ENCODE results near the gene PPM1H. TPM values are rescaled to one million over a fixed set of nuclear protein-coding genes. Genes with fewer than 3 reads are reported as not detected.
A peak's percentile ranks its signal among the peaks of the same experiment; 100 is the strongest.

The PPM1H gene
- total and polyA plus RNA-seq, 10 of the 15 experiments (the other 5 are each of a cell fraction or from before 2014, with no cell fraction given): 0.11 to 0.83 (median 0.49) TPM

DNA sequence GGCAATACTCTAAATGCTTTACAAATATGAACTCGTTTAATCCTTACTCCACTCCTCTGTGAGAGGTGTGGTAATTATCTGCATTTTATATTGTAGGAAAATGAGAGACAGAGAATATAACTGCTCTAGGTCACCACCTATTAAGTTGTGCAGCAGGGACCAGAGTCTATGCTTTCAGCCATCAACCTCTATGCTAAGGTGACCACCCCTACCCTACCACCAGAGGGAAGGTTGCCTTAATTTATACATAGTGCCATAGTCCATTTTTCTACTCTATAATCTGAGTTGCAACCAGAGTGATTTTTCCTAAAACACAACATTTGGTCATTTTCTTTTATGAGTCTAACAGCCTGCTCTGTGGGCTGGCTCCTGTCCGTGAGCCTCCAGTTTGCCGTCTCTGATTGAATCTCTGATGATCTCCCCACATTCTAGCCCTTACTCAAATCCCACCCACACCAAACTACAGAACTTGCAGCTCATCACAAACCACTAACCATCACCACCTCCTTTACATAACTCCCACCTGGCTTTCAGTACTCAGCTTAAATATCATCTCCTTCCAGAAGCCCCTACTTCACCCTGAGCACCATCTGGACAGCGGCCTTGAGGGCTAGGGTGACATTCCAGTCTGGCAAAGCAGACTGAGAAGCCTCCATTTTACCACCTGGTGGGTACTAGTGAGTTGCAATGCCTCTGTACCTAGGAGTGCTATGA lies 126.6 kb downstream of the PPM1H start:
- ChIA-PET SMC1A (ENCODE audit: uncharacterized antibody, unreplicated experiment) (interaction anchor here (1.1 to 2.1 kb wide), 2 partner anchors 14 to 370 kb away, joined by 4 to 7 read pairs; no protein-coding TSS in a partner anchor), POLR2A (no interaction called here), CTCF (interaction anchor here (1.0 to 1.9 kb wide), 3 partner anchors 14 to 371 kb away, joined by 4 to 7 read pairs (median 5); no protein-coding TSS in a partner anchor), RAD21 (ENCODE audit: unreplicated experiment) (no interaction called here)
- in situ Hi-C loops (cut with MboI) (no loop called here), intact Hi-C loops (cut with micrococcal nuclease; ENCODE audit: unreplicated experiment) (loop anchor here (10.0 kb wide), 1 partner anchor 544 kb away; the partner anchor contains the start of gene USP15)
- Histone ChIP-seq H3K4me1 (ENCODE audit: control insufficient read depth, insufficient read depth, low read length) (peaks cover 12% of the 10 kb centered on the region; the same call in 1 of the 2 replicates), H3K79me2 (ENCODE audit: control insufficient read depth, insufficient read depth, low read length) (no peaks in the 10 kb centered on the region), H3K27ac (ENCODE audit: control insufficient read depth, insufficient read depth) (no peak overlapping the region), H2AFZ (ENCODE audit: control insufficient read depth, low read depth, low read length) (no peak overlapping the region), H3K36me3 (ENCODE audit: control insufficient read depth in 2 of 2, insufficient read depth in 2 of 2, low read length in 1 of 2) (no peaks in the 10 kb centered on the region), H3K27me3 (replicated peaks in 1 of 2; ENCODE audit: control insufficient read depth in 2 of 2, insufficient read depth in 2 of 2, low read length in 1 of 2) (no peaks in the 10 kb centered on the region), H3K4me3 (no peak overlapping the region), H3K9me3 (replicated peaks; ENCODE audit: control insufficient read depth, insufficient read depth, low read length) (peaks cover 2% of the 10 kb centered on the region; the same call in 1 of the 3 replicates), H3K9ac (ENCODE audit: control insufficient read depth, insufficient read depth, low read length) (no peak overlapping the region), H4K20me1 (ENCODE audit: control insufficient read depth, insufficient read depth) (no peaks in the 10 kb centered on the region), H3K4me2 (ENCODE audit: control insufficient read depth, insufficient read depth) (0 out of 2 replicates have a peak overlapping the region, but pooled peaks have one; percentile 22)
- ATAC-seq (peak; percentile 26; the same call in 2 of the 3 replicates), FAIRE-seq (no peak), DNase-seq (ENCODE audit: low read depth, low spot score) (no peak)
- BruUV-seq (replicated peaks): no TSS peak
- 29% methylated on average over 4 of the region's 4 CpGs for WGBS (ENCODE audit: insufficient coverage, insufficient replicate concordance, low lambda C conversion rate, missing lambda C conversion rate)
- TF ChIP-seq GABPA (IDR thresholded peaks at IDR 0.05; ENCODE audit: low read depth) (no peak), BACH1 (IDR thresholded peaks at IDR 0.05; ENCODE audit: borderline replicate concordance) (no peak), YBX1 (IDR thresholded peaks at IDR 0.05) (no peak), TCF3 (IDR thresholded peaks at IDR 0.05; ENCODE audit: borderline replicate concordance, insufficient read depth, low read depth, low read length) (no peak), NR2F1 (conservative IDR thresholded peaks at IDR 0.05) (no peak), ZSCAN29 (IDR thresholded peaks at IDR 0.05) (no peak), FOXM1 (IDR thresholded peaks at IDR 0.05; ENCODE audit: low read depth, low read length) (0 out of 2 replicates have a peak, but pooled peaks have one; percentile 32), JUND (IDR thresholded peaks at IDR 0.05; ENCODE audit: low read depth, low read length) (no peak), ATF7 (IDR thresholded peaks at IDR 0.05; ENCODE audit: low read depth) (no peak), CBX3 (IDR thresholded peaks at IDR 0.05; ENCODE audit: borderline replicate concordance, low read depth) (no peak), SPI1 (IDR thresholded peaks at IDR 0.05; ENCODE audit: borderline replicate concordance, insufficient read depth, low read depth, low read length) (no peak), ZNF217 (IDR thresholded peaks at IDR 0.05) (no peak), HDAC6 (IDR thresholded peaks at IDR 0.05; ENCODE audit: unreplicated experiment) (no peak), HDAC2 (IDR thresholded peaks at IDR 0.05) (no peak)
- TF ChIP-seq, protein P1, sequence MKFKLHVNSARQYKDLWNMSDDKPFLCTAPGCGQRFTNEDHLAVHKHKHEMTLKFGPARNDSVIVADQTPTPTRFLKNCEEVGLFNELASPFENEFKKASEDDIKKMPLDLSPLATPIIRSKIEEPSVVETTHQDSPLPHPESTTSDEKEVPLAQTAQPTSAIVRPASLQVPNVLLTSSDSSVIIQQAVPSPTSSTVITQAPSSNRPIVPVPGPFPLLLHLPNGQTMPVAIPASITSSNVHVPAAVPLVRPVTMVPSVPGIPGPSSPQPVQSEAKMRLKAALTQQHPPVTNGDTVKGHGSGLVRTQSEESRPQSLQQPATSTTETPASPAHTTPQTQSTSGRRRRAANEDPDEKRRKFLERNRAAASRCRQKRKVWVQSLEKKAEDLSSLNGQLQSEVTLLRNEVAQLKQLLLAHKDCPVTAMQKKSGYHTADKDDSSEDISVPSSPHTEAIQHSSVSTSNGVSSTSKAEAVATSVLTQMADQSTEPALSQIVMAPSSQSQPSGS (IDR thresholded peaks at IDR 0.05; ENCODE audit: low read length): peak; percentile 36; the same call in 1 of the 2 replicates
- TF ChIP-seq, protein P2, sequence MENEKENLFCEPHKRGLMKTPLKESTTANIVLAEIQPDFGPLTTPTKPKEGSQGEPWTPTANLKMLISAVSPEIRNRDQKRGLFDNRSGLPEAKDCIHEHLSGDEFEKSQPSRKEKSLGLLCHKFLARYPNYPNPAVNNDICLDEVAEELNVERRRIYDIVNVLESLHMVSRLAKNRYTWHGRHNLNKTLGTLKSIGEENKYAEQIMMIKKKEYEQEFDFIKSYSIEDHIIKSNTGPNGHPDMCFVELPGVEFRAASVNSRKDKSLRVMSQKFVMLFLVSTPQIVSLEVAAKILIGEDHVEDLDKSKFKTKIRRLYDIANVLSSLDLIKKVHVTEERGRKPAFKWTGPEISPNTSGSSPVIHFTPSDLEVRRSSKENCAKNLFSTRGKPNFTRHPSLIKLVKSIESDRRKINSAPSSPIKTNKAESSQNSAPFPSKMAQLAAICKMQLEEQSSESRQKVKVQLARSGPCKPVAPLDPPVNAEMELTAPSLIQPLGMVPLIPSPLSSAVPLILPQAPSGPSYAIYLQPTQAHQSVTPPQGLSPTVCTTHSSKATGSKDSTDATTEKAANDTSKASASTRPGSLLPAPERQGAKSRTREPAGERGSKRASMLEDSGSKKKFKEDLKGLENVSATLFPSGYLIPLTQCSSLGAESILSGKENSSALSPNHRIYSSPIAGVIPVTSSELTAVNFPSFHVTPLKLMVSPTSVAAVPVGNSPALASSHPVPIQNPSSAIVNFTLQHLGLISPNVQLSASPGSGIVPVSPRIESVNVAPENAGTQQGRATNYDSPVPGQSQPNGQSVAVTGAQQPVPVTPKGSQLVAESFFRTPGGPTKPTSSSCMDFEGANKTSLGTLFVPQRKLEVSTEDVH (IDR thresholded peaks at IDR 0.05; ENCODE audit: low read depth, partially characterized antibody): no peak
- TF ChIP-seq, protein P3, sequence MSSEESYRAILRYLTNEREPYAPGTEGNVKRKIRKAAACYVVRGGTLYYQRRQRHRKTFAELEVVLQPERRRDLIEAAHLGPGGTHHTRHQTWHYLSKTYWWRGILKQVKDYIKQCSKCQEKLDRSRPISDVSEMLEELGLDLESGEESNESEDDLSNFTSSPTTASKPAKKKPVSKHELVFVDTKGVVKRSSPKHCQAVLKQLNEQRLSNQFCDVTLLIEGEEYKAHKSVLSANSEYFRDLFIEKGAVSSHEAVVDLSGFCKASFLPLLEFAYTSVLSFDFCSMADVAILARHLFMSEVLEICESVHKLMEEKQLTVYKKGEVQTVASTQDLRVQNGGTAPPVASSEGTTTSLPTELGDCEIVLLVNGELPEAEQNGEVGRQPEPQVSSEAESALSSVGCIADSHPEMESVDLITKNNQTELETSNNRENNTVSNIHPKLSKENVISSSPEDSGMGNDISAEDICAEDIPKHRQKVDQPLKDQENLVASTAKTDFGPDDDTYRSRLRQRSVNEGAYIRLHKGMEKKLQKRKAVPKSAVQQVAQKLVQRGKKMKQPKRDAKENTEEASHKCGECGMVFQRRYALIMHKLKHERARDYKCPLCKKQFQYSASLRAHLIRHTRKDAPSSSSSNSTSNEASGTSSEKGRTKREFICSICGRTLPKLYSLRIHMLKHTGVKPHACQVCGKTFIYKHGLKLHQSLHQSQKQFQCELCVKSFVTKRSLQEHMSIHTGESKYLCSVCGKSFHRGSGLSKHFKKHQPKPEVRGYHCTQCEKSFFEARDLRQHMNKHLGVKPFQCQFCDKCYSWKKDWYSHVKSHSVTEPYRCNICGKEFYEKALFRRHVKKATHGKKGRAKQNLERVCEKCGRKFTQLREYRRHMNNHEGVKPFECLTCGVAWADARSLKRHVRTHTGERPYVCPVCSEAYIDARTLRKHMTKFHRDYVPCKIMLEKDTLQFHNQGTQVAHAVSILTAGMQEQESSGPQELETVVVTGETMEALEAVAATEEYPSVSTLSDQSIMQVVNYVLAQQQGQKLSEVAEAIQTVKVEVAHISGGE (CRISPR knock-in tag; IDR thresholded peaks at IDR 0.05): no peak

Measured in GM12878 (cell line).